C4-2B (cell line): ENCODE data around the gene SDE2.

ENCODE experiments used
- H3K27ac ChIP-seq: fragments of 450-650 bp; 2 replicates; pipeline ENCODE4 v1.5.1; 2017
- ZFX ChIP-seq: fragments of 450-650 bp; IDR thresholded peaks from 2 replicates; pipeline ENCODE4 v1.6.1; 2017
- TF ChIP-seq, protein P1 (sequence below): fragments of 450-650 bp; conservative IDR thresholded peaks from 2 replicates; pipeline ENCODE4 v1.5.1; 2017; ENCODE audit warnings: mild to moderate bottlenecking

SDE2 gene

DNA sequence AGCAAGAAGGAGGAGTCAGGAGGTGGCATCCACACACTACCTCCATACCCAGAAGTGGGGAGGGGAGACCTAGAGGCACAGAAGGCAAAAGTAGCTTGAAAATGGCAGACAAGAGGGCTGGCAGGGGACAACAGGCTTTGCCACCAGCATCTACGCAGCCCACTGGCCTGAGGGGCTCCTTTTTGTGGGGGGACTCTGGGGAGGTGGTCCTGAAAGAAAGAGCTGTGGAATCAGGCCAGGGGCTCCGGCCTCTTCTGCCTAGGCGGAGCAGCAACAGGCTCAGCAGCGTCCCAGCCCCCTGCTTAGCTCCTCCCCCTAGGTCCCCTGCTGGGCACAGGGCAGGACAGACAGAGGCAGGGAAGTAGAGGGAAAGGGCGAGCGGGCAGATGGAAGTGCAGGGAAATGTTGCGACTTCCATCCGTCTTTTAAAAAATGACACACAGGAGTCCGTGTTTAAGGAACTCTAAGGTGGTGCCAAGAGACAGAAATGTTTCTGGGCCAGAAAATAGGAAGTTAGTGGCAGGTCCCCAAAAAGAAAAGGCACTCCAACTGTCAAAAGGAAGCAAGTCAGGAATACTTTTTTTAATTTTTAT is 48.1 kb downstream of the SDE2 start:
- H3K27ac ChIP-seq: no peak overlapping the region
- TF ChIP-seq ZFX: no peak
- TF ChIP-seq, protein P1, sequence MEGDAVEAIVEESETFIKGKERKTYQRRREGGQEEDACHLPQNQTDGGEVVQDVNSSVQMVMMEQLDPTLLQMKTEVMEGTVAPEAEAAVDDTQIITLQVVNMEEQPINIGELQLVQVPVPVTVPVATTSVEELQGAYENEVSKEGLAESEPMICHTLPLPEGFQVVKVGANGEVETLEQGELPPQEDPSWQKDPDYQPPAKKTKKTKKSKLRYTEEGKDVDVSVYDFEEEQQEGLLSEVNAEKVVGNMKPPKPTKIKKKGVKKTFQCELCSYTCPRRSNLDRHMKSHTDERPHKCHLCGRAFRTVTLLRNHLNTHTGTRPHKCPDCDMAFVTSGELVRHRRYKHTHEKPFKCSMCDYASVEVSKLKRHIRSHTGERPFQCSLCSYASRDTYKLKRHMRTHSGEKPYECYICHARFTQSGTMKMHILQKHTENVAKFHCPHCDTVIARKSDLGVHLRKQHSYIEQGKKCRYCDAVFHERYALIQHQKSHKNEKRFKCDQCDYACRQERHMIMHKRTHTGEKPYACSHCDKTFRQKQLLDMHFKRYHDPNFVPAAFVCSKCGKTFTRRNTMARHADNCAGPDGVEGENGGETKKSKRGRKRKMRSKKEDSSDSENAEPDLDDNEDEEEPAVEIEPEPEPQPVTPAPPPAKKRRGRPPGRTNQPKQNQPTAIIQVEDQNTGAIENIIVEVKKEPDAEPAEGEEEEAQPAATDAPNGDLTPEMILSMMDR: no peak

DNA sequence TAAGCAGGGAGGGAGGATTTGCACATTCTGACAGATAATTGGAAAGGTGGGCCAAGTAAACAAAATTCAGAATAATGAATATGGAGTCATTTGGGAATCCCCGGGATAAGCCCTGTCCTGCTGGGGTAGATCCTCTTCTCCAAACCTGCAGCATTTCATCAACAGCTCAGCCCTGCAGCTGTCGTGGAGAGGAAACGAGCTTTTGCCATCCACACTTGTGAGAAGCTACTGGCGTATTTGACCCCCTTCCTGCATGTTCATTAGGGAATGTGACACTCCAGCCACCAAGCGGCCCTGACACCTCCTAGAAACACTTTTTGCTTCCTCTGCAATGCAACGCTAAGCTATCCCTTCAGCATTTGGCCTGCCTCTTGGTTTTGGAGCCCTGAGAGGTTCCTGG is 50.1 kb downstream of the SDE2 start:
- H3K27ac ChIP-seq: no peak overlapping the region
- TF ChIP-seq, protein P1: no peak
- TF ChIP-seq ZFX: no peak

DNA sequence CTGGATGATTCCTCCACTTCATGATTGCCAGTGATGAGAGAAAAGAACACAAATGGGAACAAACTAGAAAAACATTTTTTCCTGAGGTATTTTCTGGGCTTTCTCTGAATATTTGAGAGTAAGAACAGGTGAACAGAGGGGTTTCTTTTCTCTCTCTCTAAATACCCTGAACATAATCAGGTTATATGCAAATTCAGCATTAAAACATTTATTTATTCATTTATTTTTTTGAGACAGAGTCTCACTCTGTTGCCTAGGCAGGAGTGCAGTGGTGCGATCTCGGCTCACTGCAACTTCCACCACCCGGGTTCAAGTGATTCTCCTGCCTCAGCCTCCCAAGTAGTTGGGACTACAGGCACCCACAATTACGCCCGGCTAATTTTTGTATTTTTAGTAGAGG is 52.3 kb downstream of the SDE2 start:
- no peak overlapping the region for H3K27ac ChIP-seq
- TF ChIP-seq ZFX: no peak
- TF ChIP-seq, protein P1: no peak

DNA sequence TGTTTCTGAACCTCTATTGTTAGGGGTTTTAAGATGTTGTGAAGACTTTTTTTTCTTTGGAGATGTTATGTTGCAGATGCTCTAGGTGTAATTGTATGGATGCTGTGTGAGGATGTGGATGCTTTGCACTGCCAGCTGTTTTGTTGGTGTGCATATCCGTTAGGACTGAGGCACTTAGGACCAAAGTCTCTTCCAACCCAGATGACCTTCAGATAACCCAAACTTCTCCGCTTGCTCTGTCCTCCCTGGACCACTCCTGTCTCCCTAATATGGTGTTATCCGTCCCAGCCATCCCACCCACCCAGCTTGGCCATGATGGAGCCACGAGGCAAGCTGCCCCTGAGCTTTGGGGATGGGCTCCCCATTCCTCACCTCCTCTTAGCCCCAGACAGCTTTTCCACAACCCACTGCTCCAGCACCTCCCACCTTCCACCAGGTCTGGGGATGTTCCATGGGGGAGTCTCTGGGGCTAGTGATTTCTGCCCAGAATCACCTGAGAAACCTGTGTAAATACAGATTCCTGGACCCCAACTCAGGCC is 53.0 kb downstream of the SDE2 start:
- H3K27ac ChIP-seq: no peak overlapping the region

DNA sequence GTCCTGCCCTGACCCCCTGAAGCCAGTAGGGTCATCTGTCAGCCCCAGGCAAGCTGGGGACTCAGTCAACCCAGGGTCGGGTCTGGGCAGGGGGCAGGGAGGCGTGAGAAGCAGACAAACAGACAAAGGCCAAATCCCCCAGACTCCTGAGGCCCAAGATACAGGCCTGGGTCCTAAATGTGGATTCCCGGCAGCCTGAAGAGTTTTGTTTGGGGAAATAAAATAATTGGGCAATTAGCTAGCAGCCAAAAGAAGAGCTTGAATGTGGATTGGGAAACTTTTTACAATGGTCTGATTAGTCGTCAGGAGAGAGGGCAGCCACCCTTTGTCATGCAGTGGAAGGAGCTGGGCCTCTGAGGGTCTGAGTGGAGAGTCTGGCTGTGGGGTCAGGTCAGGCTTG is 53.6 kb downstream of the SDE2 start:
- TF ChIP-seq, protein P1: no peak
- no peak for TF ChIP-seq ZFX

More for the DNA sequence above, 53.0 kb downstream of the SDE2 start:
- TF ChIP-seq ZFX: no peak
- TF ChIP-seq, protein P1: no peak

DNA sequence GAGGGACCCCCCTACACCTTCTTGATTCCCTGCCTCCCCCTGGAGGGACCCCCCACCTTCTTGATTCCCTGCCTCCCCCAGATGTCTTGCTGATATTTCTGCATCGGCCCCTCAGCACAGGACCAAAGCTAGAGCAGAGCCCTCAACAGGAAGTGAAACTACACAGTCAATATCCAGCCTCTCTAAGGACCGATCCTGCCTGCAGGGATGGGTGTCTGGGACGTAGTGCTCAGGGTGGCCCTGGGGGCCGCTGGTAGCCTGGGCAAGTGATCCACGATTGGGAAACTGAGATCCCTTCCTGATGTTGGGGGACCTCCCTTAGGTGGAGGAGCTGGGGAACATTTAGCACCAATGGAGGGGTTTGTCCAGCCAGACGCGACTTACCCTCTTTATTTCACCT is 54.2 kb downstream of the SDE2 start:
- TF ChIP-seq, protein P1: no peak
- TF ChIP-seq ZFX: no peak
- no peak overlapping the region for H3K27ac ChIP-seq

More for the DNA sequence above, 53.6 kb downstream of the SDE2 start:
- no peak overlapping the region for H3K27ac ChIP-seq

DNA sequence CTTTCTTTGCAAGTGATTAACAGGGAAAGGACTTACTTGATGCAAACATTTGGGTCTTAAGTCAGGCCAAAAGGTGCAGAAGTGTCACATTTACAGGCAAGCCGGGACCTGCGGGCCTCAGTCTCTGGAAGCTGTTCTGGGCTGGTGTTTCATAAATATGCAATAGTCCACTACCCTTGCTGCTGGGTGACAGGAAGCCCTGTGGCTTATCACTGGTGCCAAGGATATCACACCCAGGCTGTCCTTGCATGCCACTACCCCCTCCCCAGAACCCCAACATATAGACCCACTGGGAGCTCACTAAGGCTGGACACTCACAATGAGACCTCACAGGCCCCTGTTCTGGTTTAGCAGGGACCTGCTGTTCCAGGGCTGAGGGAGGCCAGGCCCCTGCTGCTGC is 54.8 kb downstream of the SDE2 start:
- no peak overlapping the region for H3K27ac ChIP-seq
- no peak for TF ChIP-seq ZFX
- TF ChIP-seq, protein P1: no peak
